Ectodermal cell (in vitro differentiated cells): ENCODE data around the gene NOL4.

Experiments used
- H3K27ac ChIP-seq: 2 replicates; pipeline ENCODE4 v1.7.0; 2013; ENCODE audit warnings: mild to moderate bottlenecking, low read depth, low read length; ENCODE audit not compliant: insufficient read depth, poor library complexity, severe bottlenecking
- H3K27me3 ChIP-seq: 2 replicates; pipeline ENCODE4 v1.7.0; 2013; ENCODE audit warnings: mild to moderate bottlenecking, low read length; ENCODE audit not compliant: insufficient read depth, control insufficient read depth, poor library complexity, severe bottlenecking
- H3K36me3 ChIP-seq: one replicate; pipeline ENCODE4 v1.7.0; 2013; ENCODE audit warnings: low read length; ENCODE audit not compliant: control insufficient read depth, insufficient read depth
- H3K4me1 ChIP-seq: one replicate; pipeline ENCODE4 v1.7.0; 2013; ENCODE audit warnings: low read length; ENCODE audit not compliant: control insufficient read depth, insufficient read depth
- H3K4me3 ChIP-seq: 2 replicates; pipeline ENCODE4 v1.7.0; 2013; ENCODE audit warnings: low read depth, low read length, control low read depth; ENCODE audit not compliant: insufficient read depth
- H3K9me3 ChIP-seq: 2 replicates; pipeline ENCODE4 v1.7.0; 2013; ENCODE audit warnings: mild to moderate bottlenecking, low read length, moderate library complexity; ENCODE audit not compliant: control insufficient read depth
- WGBS, 2 experiments: methylation state at CpG; one replicate each; pipeline ENCODE4 v1.1.7; 2013; ENCODE audit warnings: missing lambda C conversion rate in 2 of 2; 5-methylcytosine and 5-hydroxymethylcytosine counted together

NOL4 gene

DNA sequence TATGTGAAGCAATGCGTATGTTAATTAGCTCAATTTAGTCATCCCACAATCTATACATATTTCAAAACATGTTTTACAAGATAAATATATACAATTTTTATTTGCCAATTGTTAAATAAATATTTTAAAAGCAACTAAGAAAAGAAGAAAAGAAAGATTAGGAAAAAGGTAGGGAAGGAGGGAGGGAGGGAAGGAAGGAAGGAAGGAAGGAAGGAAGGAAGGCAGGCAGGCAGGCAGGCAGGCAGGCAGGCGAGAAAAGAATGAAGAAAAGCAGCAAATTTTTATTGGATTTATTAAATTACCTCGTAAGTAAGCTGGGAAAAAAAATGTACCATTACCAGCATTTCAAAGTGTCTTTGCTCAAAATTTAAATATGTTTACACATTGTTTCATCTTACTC lies 30.5 kb downstream of the NOL4 start:
- Histone ChIP-seq H3K27me3 (no peaks in the 10 kb centered on the region), H3K4me3 (no peak overlapping the region), H3K4me1 (no peaks in the 10 kb centered on the region), H3K9me3 (no peaks in the 10 kb centered on the region), H3K36me3 (no peaks in the 10 kb centered on the region), H3K27ac (no peak overlapping the region)
- 82 to 95% methylated on average over 1 to 2 of the region's 3 CpGs for whole genome bisulfite sequencing, 2 experiments

DNA sequence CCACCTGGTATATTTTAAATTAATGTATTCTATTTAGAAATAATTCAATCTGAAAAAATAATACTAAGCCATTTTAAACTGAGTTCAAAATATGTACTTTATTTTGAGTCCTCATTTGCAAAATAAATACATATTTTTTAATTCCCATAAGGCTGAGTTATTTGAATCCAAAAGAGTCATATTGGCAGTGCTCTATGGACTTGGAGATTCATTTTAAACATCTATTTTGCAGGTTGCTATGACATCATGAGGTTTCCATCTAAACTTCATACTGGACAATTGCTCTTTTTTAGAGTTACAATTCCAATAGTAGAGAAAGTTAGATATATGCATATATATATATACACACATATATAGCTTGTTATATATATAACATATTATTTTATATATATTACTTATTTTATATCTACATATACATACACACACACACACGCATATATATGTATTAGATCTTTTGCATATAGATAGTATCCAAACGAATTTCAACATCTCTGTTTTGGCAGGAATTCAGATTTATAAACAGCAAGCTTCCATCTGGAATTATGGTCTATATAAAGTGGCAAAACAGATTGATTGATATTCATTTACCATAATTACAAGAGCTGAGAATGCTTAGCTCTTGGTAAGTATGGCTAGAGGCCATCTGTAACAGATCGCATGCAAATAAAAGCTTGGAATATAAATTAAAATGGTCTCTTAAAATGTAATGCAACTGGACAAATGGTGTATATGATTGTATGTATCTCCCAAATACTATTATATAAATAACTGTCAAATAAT lies 34.9 kb downstream of the NOL4 start:
- Histone ChIP-seq H3K9me3 (no peaks in the 10 kb centered on the region), H3K4me3 (no peak overlapping the region), H3K27ac (no peak overlapping the region), H3K27me3 (no peaks in the 10 kb centered on the region), H3K4me1 (no peaks in the 10 kb centered on the region), H3K36me3 (no peaks in the 10 kb centered on the region)
- 100% methylated on average over 1 of the region's 3 CpGs for WGBS, 2 experiments
